IPS DF 6.9 (cell line): ENCODE measurements around the gene EZH1.

Experiments
- DNase-seq: peaks from one replicate; pipeline ENCODE4 v3.0.0-alpha.2; 2013; ENCODE audit warnings: low read depth, low spot score
- H3K27ac ChIP-seq: one replicate; pipeline ENCODE4 v1.5.1; 2013; ENCODE audit warnings: low read length, control low read depth
- H3K27me3 ChIP-seq: 2 replicates; pipeline ENCODE4 v1.6.1; 2013; ENCODE audit warnings: mild to moderate bottlenecking, low read length; ENCODE audit not compliant: control insufficient read depth, insufficient read depth
- H3K36me3 ChIP-seq: 2 replicates; pipeline ENCODE4 v1.6.1; 2013; ENCODE audit warnings: low read length; ENCODE audit not compliant: control insufficient read depth, insufficient read depth
- H3K4me1 ChIP-seq: 2 replicates; pipeline ENCODE4 v1.6.1; 2013; ENCODE audit warnings: low read length; ENCODE audit not compliant: control insufficient read depth, insufficient read depth
- H3K4me3 ChIP-seq: 2 replicates; pipeline ENCODE4 v1.5.1; 2013; ENCODE audit warnings: mild to moderate bottlenecking, low read length
- H3K9me3 ChIP-seq: 2 replicates; pipeline ENCODE4 v1.6.1; 2013; ENCODE audit warnings: low read length, inconsistent platforms; ENCODE audit not compliant: control insufficient read depth, insufficient read depth
- WGBS: extraction: QIAGEN DNeasy Blood & Tissue Kit; methylation state at CpG from one replicate; pipeline ENCODE4 v1.1.7; 2013; ENCODE audit warnings: mixed read lengths, missing lambda C conversion rate; ENCODE audit not compliant: insufficient read length, insufficient coverage; 5-methylcytosine and 5-hydroxymethylcytosine counted together

EZH1 gene

GRCh38 chr17:42695500-42695899 lies 49.3 kb downstream of the EZH1 start:
- whole genome bisulfite sequencing, result no CpG with 5 or more reads among the region's 20 CpGs
- DNase-seq, result no peak
- no peaks in the 10 kb centered on the region; the same call in 1 of the 2 replicates for H3K36me3 ChIP-seq
- H3K9me3 ChIP-seq, result no peaks in the 10 kb centered on the region
- no peak overlapping the region for H3K4me3 ChIP-seq
- no peaks in the 10 kb centered on the region for H3K27me3 ChIP-seq
- H3K4me1 ChIP-seq, result no peaks in the 10 kb centered on the region
- no peak overlapping the region for H3K27ac ChIP-seq

GRCh38 chr17:42694524-42694923 lies 50.3 kb downstream of the EZH1 start:
- WGBS, result no CpG with 5 or more reads among the region's 3 CpGs
- H3K27me3 ChIP-seq, result no peaks in the 10 kb centered on the region
- H3K4me3 ChIP-seq, result no peak overlapping the region
- no peaks in the 10 kb centered on the region for H3K4me1 ChIP-seq
- DNase-seq, result no peak
- no peaks in the 10 kb centered on the region for H3K9me3 ChIP-seq
- H3K36me3 ChIP-seq, result no peaks in the 10 kb centered on the region; the same call in 1 of the 2 replicates
- no peak overlapping the region for H3K27ac ChIP-seq

DNA sequence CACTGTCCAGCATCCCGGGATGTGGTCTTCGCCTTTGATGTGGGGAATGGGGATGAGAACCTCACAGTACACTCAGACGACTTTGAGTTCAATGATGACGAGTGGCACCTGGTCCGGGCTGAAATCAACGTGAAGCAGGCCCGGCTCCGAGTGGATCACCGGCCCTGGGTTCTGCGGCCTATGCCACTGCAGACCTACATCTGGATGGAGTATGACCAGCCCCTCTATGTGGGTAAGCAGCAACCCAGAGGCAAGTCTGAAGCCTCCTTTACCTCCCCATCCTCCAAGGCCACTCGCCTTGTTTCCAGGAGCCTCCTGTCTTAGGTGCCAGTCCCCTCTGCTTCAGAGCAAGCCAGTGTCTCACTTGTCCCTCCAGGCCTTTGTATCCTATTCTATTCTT lies 52.4 kb downstream of the EZH1 start:
- H3K36me3 ChIP-seq, result no peaks in the 10 kb centered on the region; the same call in 1 of the 2 replicates
- WGBS, result no CpG with 5 or more reads among the region's 11 CpGs

DNA sequence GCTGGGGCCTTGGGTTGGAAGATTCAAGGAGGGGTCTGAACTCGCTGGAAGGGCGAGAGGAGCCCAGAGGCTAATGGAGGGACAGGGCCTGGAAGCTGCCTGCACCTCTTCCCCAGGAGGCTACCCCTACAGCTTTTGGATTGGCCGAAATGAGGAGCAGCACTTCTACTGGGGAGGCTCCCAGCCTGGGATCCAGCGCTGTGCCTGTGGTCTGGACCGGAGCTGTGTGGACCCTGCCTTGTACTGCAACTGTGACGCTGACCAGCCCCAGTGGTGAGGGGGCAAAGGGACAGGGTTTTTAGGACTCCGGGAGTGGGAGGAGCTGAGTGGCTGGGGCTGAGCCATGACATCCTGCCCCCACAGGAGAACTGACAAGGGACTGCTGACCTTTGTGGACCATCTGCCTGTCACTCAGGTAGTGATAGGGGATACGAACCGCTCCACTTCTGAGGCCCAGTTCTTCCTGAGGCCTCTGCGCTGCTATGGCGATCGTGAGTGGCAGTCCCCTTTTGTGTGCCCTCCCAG lies 53.8 kb downstream of the EZH1 start:
- Histone ChIP-seq H3K27me3 (no peaks in the 10 kb centered on the region), H3K36me3 (no peaks in the 10 kb centered on the region; the same call in 1 of the 2 replicates), H3K4me1 (no peaks in the 10 kb centered on the region), H3K27ac (no peak overlapping the region), H3K4me3 (no peak overlapping the region), H3K9me3 (no peaks in the 10 kb centered on the region)
- DNase-seq, result no peak
- WGBS, result no CpG with 5 or more reads among the region's 12 CpGs

More for the DNA sequence above, 52.4 kb downstream of the EZH1 start:
- Histone ChIP-seq H3K27ac (no peak overlapping the region), H3K4me1 (no peaks in the 10 kb centered on the region), H3K27me3 (no peaks in the 10 kb centered on the region), H3K9me3 (no peaks in the 10 kb centered on the region), H3K4me3 (no peak overlapping the region)
- no peak for DNase-seq

DNA sequence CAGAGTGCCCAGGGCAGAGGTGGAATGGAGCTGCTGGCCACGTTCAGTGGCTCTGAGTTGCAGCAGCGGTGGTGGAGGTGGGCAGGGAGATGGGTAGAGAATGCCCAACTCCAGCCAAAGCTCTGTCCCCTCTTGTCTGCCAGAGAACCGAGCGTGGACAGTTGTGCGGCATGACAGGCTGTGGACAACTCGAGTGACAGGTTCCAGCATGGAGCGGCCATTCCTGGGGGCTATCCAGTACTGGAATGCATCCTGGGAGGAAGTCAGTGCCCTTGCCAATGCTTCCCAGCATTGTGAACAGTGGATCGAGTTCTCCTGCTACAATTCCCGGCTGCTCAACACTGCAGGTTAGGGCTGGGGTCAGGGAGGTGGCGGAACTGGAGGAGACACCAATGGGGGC lies 54.2 kb downstream of the EZH1 start:
- no CpG with 5 or more reads among the region's 10 CpGs for WGBS
- no peak overlapping the region for H3K27ac ChIP-seq
- H3K9me3 ChIP-seq, result no peaks in the 10 kb centered on the region

GRCh38 chr17:42687707-42688320 lies 57.0 kb downstream of the EZH1 start:
- Histone ChIP-seq H3K4me3 (no peak overlapping the region), H3K9me3 (no peaks in the 10 kb centered on the region), H3K27ac (no peak overlapping the region), H3K27me3 (peaks cover 2% of the 10 kb centered on the region; the same call in 1 of the 2 replicates), H3K36me3 (no peaks in the 10 kb centered on the region), H3K4me1 (peaks cover 3% of the 10 kb centered on the region)
- no peak for DNase-seq
- no CpG with 5 or more reads among the region's 27 CpGs for WGBS

More for the DNA sequence above, 54.2 kb downstream of the EZH1 start:
- Histone ChIP-seq H3K27me3 (no peaks in the 10 kb centered on the region), H3K36me3 (no peaks in the 10 kb centered on the region; the same call in 1 of the 2 replicates), H3K4me3 (no peak overlapping the region), H3K4me1 (no peaks in the 10 kb centered on the region)
- no peak for DNase-seq

DNA sequence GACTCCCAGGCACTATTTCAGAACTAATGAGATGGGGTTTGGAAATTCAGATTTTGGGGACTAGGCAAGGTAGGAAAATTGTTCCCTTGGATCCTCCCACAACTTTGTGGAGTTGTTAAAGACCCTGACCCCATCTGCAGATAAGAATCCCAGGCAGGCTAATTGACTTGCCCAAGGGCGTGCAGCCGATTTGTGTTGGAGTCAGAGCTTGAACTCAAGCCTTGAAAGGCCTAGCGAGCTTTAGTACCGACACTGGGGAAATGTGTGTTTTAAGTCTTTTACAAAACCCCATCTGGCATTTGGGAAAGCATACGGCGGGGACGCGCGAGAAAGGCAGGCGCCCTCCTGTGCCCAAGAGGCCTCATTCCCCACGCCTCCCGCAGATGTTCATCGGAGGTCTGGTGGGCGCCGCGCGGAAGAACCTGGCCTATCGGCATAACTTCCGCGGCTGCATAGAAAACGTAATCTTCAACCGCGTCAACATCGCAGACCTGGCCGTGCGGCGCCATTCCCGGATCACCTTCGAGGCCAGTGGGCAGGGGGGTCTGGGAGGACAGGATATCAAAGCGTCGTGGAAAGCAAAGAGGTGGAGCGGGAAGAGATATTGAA lies 58.2 kb downstream of the EZH1 start:
- peaks cover 3% of the 10 kb centered on the region for H3K4me1 ChIP-seq
- no peaks in the 10 kb centered on the region for H3K36me3 ChIP-seq
- H3K27ac ChIP-seq, result no peak overlapping the region
- H3K9me3 ChIP-seq, result no peaks in the 10 kb centered on the region
- no peak for DNase-seq
- no peak overlapping the region for H3K4me3 ChIP-seq
- WGBS, result no CpG with 5 or more reads among the region's 32 CpGs
- peaks cover 2% of the 10 kb centered on the region; the same call in 1 of the 2 replicates for H3K27me3 ChIP-seq

DNA sequence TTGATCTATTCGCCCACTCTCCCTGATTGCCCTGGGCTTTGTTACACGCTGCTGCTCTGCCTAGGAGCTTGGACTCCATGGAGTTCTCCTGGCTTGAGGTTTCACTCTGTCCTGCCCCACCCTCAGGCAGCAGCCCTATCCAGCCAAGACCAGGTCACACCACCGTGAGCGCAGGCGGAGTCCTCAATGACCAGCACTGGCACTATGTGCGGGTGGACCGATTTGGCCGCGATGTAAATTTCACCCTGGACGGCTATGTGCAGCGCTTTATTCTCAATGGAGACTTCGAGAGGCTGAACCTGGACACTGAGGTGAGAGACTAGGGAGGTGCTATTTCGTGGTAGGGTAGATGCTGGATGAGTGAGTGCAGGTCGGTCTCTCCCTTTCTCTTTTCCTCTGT lies 59.0 kb downstream of the EZH1 start:
- Histone ChIP-seq H3K27me3 (peaks cover 2% of the 10 kb centered on the region; the same call in 1 of the 2 replicates), H3K9me3 (no peaks in the 10 kb centered on the region), H3K4me1 (peaks cover 5% of the 10 kb centered on the region), H3K27ac (no peak overlapping the region), H3K36me3 (no peaks in the 10 kb centered on the region), H3K4me3 (no peak overlapping the region)
- no peak for DNase-seq
- no CpG with 5 or more reads among the region's 14 CpGs for WGBS

DNA sequence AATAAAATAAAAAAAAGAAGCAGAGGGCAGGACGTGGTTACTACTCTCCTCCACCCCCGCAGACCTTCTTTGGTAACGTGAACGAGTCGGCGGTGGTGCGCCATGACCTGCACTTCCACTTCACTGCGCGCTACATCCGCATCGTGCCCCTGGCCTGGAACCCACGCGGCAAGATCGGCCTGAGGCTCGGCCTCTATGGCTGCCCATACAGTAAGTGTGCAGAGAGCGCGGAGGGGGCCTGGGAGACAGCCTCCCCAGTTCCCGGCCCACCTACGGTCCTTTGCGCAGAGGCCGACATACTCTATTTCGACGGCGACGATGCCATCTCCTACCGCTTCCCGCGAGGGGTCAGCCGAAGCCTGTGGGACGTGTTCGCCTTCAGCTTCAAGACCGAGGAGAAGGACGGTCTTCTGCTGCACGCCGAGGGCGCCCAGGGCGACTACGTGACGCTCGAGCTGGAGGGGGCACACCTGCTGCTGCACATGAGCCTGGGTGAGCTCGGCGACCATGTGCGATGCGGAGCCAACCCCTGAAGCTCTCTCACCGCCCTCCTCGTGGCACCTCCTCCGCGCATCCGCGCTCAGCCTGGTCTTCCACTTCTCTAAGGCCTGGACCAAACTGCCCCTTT lies 59.8 kb downstream of the EZH1 start:
- no peak for DNase-seq
- H3K27ac ChIP-seq, result no peak overlapping the region
- no CpG with 5 or more reads among the region's 50 CpGs for WGBS

DNA sequence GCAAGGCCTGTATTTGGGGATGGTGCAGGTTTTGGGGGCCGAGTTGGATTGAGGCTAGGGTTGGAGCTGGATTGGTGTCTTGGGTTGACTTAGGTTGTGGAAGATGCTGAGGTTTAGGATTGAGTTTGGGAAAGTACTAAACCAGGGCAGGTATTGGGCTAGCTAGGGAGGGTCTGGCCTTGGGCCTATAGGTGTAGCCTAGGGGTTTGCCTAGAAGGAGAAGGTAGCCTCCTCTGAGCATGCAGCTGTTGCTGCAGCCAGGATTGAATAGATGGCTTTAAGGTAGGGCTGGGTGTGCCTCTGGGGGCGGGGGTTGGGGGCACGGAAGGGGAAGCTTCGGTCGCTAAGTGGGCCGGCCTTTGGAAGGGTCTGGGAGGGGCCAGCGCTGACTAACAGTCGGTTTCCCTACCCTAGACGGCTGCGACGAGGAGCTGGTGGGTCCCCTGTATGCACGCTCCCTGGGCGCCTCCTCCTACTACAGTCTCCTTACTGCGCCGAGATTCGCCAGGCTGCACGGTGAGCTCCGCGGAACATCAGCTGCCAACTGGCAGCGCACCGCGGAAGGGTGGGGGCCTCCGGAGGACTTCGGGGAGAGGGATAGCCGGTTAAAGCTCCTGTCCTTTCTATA lies 61.3 kb downstream of the EZH1 start:
- Histone ChIP-seq H3K36me3 (no peaks in the 10 kb centered on the region), H3K27ac (no peak overlapping the region), H3K4me3 (peak overlapping the region; percentile 54; the same call in 1 of the 2 replicates), H3K4me1 (peaks cover 13% of the 10 kb centered on the region), H3K27me3 (peaks cover 2% of the 10 kb centered on the region; the same call in 1 of the 2 replicates), H3K9me3 (no peaks in the 10 kb centered on the region)
- no CpG with 5 or more reads among the region's 25 CpGs for WGBS
- no peak for DNase-seq

More for the DNA sequence above, 59.8 kb downstream of the EZH1 start:
- Histone ChIP-seq H3K36me3 (no peaks in the 10 kb centered on the region), H3K4me3 (no peak overlapping the region), H3K27me3 (peaks cover 2% of the 10 kb centered on the region; the same call in 1 of the 2 replicates), H3K4me1 (peaks cover 9% of the 10 kb centered on the region), H3K9me3 (no peaks in the 10 kb centered on the region)
